HCEC 1CT (cell line): ENCODE results near the gene IPPK.

Experiments used
- DNase-seq: peaks from one replicate; pipeline ENCODE4 v3.0.0-alpha.2; 2017

Gene IPPK

GRCh38 chr9:92655896-92656536 is 13.9 kb downstream of the IPPK start:
- no peak for DNase-seq

DNA sequence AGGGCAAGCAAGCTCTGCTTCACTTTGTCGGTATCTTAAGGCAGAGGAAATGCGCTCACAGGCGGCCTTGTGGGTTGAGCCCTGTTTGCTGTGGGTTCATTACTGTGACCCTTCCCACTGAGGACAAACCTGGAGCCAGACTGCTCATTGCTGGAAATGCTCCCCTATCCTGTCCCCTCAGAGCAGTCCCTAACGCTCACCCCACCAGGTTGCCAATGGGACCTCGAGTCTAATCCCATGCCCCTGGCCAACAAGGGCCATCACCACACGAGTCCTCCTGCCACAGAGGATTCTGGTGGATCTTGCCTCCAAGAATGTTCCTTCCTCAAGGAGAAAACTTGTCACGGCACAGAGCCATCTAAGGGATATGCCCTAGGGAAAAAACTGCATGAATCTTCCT is 14.6 kb downstream of the IPPK start:
- DNase-seq, result no peak

DNA sequence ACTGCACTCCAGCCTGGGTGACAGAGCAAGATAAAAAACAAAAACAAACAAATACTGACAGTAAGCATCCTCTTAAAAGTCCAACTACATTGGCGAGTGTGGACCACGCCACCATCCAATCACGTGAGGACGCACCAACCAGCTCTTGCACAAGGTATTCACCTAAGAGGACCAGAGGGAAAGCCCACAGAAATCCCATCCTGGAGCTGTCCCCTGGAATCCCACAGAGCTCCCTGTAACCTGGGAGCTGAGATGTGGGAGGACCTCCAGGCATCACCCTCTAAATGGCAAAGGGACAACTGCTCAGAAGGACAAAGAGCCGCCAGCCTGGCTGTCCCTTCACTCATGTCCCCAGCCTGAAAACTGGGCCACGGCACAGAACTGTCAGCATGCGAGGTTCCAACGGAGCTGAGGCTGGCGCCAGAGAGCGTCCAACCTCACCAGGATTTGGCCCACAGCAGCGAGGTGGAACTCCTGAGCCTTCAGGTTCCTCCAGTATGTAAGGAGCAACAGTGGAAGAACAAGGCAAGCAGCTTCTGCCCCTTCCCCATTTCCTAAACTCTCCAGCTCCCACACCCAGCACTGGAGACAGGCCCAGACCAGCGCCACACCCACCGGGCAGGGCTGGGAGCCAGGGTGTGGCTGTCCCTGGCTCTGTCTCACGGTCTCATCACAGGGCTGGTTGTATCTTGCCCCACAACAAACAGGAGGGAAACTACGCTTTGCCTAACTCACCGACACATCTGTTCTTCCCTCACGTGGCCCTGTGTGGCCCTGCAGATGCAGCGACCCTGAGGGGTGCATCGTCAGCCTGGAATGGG is 15.2 kb downstream of the IPPK start:
- no peak for DNase-seq

GRCh38 chr9:92652461-92652860 is 17.5 kb downstream of the IPPK start:
- no peak for DNase-seq

- DNase-seq, result no peak
These were observed 18.9 kb downstream of the IPPK start for GRCh38 chr9:92650839-92651621.

GRCh38 chr9:92650296-92650695 is 19.6 kb downstream of the IPPK start:
- no peak for DNase-seq

GRCh38 chr9:92649007-92649406 is 20.9 kb downstream of the IPPK start:
- no peak for DNase-seq

DNA sequence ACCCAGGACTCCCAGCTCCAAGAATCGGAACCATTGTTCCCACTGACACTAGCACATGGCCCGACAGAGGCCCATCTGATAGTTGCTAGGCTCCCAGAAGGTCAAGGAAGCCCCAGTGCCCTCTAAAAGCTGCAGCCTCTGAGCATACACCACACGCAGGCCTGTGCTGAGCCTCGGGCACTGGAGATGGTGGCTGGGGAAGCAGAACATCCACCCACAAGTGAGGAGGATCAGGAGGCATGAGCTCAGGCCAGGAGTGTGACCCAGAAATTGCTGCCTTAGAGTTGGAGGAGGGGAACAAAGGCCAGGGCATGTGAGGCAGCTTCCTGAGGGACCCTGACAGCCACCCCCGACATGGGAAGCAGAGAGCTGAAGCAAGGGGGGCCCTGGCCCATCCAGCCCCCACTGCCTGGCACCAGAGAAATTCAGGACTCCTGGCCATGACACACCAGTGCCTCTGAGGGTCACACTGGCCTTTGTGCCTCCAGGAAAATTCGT is 21.4 kb downstream of the IPPK start:
- no peak for DNase-seq

DNA sequence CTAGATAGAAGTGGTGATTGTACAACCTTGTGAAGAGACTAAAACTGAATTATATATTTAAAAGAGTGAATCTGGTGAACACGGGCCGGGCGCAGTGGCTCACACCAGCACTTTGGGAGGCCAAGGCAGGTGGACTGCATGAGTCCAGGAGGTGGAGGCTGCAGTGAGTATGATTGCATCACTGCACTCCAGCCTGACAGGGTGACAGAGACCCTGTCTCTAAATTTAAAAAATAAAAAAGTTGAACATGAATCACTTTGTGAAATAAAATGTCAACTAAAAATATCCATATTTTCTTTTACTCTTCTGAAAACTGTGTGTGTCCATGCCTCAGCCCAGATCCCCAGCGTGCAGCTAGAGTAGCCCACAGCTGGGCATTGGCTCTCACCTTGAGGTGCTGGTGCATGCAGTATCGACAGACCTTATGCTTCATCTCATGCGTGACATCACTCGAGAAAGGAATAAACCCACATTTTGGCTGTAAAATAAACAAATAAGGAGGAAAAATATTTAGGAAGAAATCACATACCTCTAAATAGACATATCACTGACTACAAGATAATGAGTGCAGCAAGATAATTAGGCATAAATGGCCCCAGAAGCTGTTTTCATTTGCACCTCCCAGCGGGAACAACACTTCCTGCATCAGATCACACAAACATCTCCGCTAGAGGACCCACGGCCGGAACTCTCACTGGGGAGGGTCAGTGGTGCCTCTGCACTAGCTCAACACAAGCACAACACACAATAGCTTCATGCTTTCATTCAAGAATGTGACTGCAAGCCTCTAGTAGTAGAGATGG is 22.1 kb downstream of the IPPK start:
- DNase-seq, result no peak

DNA sequence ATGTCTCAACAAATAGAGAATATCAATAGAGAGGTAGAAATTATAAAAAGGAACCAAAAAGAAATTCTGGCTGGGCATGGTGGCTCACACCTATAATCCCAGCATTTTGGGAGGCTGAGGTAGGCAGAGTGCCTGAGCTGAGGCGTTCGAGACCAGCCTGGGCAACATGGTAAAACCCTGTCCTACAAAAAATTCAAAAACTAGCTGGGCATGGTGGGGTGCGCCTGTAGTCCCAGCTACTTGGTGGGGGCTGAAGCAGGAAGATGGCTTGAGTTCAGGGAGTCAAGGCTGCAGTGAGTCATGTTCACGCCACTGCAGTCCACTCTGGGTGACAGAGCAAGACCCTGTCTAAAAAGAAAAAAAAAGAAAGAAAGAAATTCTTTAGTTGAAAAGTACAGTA is 24.9 kb downstream of the IPPK start:
- DNase-seq, result no peak

DNA sequence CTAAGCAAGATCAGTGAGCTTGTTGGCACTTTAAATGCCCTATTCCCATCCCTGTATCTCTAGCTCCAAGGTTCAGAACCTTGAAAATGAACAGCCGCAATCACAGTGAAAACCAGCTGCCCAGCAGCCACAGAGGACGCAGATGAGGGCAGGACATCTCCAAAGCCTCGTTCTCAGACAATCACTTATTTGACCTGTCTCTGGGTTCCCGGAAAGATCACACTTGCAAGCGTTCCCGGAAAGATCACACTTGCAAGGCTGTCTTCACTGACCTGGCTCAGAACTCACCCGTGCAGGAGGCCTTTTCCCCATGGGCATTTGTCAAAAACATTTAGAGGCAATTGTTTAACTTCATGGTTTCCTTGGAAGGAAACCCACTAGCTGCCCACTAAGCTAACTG is 25.7 kb downstream of the IPPK start:
- no peak for DNase-seq

- no peak for DNase-seq
These were observed 27.4 kb downstream of the IPPK start for GRCh38 chr9:92642564-92642963.

DNA sequence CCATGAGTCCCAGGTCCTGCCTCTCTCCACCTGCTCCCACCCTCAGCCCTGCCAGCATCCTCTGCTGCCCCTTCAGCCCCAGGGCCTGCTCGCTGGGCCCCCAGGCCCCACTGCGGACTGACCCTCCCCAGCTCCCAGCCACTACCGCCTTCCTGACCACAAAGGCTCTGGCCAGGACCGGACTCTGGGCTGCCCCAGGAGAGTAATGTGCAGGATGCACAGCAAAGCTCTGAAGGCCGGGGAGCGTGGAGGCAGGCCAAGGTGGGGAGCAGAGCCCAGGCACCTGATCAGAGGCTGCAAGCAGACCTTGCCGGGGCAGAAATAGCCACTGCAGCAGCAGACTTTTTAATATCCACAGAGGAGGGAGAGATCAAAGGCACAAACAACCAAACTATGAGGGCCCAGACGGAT is 27.9 kb downstream of the IPPK start:
- no peak for DNase-seq

DNA sequence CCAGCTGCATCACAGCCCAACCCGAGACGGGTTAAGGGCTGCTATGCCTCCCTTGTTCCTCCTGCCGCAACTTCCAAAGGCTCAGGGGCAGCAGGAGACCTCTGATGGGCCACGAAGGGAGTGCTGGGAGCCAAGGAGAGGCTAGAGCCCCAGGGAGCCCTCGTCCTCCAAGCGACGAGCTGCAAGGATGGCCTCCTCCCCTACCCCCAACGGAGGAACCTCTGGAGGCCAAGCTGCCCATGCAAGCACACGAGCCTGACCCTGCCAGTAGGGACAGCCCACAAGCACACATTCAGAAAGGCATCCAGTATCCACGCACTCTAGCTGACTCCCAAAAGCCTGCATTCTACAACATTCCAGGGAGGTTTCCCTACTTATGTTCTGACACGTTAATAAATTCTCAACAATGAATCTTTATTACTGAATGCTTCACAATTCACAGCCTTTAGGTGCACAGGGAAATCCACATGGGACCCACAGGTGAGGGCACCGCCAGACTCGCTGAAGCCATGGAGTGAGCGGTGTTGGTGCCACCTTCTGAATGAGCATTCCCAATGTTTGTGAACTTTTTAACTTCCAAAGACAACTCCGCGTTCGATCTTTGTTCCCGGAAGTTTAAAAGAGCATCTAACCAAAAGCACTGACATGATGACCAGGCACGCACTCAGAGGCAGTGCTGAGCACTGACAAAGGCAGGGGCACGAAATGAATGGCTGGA is 28.7 kb downstream of the IPPK start:
- no peak for DNase-seq

GRCh38 chr9:92640398-92641091 is 29.4 kb downstream of the IPPK start:
- no peak for DNase-seq

- no peak for DNase-seq
These were observed 30.1 kb downstream of the IPPK start for GRCh38 chr9:92639791-92640271.

DNA sequence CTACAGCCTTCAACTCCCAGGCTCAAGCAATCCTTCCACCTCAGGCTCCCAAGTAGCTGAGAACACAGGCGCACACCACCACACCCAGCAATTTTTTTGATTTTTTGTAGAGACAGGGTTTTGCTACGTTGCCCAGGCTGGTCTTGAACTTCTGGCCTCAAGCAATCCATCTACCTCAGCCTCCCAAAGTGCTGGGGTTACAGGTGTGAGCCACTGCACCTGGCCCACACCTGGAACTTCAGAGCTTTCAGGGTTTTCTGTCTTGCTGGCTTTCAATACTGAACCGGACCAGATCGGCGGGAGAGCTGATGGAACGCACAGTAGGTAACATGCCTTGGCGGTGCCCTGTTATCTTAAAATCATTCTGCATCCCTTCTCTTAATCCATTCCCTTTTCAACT is 30.8 kb downstream of the IPPK start:
- DNase-seq, result no peak

DNA sequence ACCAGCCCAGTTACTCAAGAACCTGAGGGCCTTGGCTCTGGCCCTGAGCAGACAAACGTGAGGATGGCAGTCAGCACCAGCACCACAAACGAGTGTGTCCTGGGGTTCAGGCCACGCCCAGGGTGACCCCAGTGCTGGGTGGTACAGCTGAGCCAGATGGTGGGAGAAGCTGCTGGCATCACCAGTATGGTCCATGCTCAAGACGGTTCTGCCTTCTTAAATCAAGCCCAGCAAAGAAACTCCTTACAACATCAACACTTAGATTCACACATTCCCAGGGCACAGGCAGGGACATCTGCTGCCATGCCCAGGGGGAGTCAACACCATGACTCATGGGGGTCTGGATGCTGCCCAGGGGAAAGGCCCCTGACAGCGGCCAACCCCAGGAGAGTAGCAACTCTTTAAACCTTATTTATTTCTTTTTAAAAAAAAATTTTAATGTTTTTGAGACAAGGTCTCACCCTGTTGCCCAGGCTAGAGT is 31.3 kb downstream of the IPPK start:
- DNase-seq, result no peak

GRCh38 chr9:92637886-92638620 is 31.9 kb downstream of the IPPK start:
- no peak for DNase-seq

DNA sequence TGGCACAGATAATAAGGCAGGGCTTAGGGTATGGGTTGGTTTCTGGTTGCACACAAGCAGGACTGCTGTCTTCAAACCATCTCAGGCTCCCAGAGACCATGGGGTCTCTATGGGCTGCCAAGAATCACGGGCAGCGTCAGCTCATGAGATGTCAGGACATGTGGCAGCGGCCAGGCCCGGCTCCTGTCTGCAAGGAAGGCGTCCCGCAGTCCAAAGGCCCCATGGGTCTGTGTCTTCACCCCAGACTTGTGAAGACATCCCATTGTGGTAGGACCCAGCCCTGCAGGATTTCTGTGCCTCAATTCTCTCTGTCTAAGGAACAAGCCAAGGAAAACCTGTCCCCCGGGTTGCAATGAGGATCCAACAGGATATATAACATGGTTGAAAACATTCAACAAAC is 32.6 kb downstream of the IPPK start:
- no peak for DNase-seq
